MM.1S (cell line): ENCODE results near the gene AGXT.

ENCODE experiments used
- EZH2 ChIP-seq: fragments of 300-600 bp; sonication (generic); optimal IDR thresholded peaks from 2 replicates; pipeline ENCODE3; 2017; ENCODE audit warnings: low read depth, mild to moderate bottlenecking, antibody characterized with exemption, low read length, mixed read lengths
- EZH2phosphoT487 ChIP-seq: fragments of 300-600 bp; sonication (generic); IDR thresholded peaks from 2 replicates; pipeline ENCODE4 v1.6.1; 2018; ENCODE audit warnings: antibody characterized with exemption, low read length
- TF ChIP-seq, protein P1 (sequence below): fragments of 300-600 bp; sonication (generic); IDR thresholded peaks from 2 replicates; pipeline ENCODE4 v1.5.1; 2016; ENCODE audit warnings: antibody characterized with exemption, low read length, mixed read lengths

DNA sequence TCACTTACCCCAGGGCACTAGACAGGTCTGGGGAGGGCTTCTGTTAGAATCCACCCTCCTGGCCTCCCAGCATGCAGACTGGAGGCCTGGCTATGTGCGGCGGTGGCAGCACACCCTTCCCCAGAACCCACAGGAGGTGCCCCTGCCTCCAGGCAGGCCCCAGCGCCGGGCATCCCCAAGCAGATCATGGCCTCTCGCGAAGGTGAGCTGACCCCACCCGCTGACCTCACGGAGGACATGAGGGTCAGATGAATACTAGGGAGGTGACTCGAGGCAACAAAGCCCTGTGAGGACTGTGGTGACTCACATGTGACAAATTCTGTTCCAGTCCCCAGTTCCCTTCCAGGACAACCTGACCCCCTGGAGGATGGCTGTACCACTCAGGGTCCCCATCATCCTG is 25.4 kb downstream of the AGXT start:
- TF ChIP-seq, protein P1, sequence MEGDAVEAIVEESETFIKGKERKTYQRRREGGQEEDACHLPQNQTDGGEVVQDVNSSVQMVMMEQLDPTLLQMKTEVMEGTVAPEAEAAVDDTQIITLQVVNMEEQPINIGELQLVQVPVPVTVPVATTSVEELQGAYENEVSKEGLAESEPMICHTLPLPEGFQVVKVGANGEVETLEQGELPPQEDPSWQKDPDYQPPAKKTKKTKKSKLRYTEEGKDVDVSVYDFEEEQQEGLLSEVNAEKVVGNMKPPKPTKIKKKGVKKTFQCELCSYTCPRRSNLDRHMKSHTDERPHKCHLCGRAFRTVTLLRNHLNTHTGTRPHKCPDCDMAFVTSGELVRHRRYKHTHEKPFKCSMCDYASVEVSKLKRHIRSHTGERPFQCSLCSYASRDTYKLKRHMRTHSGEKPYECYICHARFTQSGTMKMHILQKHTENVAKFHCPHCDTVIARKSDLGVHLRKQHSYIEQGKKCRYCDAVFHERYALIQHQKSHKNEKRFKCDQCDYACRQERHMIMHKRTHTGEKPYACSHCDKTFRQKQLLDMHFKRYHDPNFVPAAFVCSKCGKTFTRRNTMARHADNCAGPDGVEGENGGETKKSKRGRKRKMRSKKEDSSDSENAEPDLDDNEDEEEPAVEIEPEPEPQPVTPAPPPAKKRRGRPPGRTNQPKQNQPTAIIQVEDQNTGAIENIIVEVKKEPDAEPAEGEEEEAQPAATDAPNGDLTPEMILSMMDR: no peak
- TF ChIP-seq EZH2 (no peak), EZH2phosphoT487 (no peak)
